HS-27A (cell line): ENCODE results near the gene KCNQ2.

Experiments used
- DNase-seq: peaks from one replicate; pipeline ENCODE4 v3.0.0-alpha.2; 2012; ENCODE audit warnings: low read depth, missing footprints

The KCNQ2 gene

GRCh38 chr20:63403403-63404105, 68.9 kb downstream of the KCNQ2 start:
- DNase-seq = no peak

DNA sequence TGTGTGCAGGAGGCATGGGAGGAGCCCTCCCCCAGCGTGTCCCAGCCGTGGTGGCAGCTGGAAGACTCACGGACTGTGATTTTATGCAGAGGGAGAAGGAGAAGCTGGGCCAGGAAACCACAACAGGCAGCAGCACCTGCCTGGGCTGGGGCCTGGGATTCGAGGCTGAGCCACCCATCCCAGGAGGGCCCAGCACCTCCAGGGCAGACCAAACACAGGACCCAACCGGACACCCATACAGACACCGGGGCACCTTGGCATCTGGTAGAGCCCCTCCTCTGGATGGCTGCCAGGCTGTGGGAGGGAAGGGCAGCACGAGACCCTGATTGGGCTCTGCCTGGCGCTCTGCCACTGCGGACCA, 69.6 kb downstream of the KCNQ2 start:
- no peak for DNase-seq

DNA sequence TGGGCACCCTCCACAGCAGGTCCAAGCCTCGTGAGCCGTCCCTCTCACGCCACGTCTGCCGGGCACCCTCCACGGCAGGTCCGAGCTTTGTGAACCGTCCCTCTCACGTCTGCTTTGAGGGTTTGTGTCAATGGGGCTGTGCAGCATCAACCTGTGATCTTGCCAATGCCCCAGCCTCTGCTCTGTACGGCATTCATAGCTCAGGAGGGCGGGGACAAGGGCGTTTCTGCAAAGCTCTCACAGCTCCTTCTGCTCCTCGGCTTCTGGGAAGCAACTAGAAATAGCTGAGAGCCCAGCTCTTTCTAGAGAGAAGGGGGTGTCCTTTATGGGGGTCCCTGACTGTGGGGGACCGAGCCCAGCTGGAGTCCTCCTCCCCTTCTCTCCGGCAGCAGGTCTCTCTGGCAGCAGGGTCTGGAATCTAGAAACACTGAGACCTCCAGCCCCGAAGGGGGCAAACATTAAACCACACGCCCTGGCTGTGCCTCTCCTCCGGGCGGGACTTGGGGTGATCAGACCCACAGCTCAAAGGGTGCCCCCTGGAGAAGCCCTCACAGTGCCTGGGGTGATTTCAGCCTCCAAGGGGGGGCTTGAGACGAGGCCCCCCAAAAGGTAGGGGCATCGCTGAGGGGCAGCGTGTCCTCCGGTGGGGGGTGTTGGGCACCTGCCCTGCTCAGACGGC, 70.1 kb downstream of the KCNQ2 start:
- no peak for DNase-seq

DNA sequence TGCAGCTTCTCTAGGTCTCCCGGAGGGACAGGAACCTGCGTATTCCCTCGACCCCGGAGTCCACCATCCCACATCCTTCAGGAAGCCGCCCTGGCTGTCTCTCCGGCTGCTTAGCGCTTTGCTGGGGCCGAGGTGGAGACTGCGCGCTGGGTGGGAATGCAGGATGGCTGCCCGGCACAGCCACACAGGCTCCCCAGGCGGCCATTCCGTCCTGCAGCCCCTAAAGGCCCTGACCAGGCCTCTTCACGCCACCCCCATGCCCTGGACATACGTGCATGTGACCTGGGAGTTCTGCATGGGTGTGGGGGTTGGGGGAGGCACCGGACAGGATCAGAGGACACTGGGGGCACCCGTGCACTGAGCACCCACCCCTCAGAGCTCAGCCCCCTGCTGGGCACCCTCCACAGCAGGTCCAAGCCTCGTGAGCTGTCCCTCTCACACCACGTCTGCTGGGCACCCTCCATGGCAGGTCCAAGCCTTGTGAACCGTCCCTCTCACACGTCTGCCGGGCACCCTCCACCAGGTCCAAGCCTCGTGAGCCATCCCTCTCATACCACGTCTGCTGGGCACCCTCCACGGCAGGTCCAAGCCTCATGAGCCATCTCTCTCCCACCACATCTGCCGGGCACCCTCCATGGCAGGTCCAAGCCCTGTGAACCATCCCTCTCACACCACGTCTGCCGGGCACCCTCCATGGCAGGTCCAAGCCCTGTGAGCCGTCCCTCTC, 70.9 kb downstream of the KCNQ2 start:
- no peak for DNase-seq

DNA sequence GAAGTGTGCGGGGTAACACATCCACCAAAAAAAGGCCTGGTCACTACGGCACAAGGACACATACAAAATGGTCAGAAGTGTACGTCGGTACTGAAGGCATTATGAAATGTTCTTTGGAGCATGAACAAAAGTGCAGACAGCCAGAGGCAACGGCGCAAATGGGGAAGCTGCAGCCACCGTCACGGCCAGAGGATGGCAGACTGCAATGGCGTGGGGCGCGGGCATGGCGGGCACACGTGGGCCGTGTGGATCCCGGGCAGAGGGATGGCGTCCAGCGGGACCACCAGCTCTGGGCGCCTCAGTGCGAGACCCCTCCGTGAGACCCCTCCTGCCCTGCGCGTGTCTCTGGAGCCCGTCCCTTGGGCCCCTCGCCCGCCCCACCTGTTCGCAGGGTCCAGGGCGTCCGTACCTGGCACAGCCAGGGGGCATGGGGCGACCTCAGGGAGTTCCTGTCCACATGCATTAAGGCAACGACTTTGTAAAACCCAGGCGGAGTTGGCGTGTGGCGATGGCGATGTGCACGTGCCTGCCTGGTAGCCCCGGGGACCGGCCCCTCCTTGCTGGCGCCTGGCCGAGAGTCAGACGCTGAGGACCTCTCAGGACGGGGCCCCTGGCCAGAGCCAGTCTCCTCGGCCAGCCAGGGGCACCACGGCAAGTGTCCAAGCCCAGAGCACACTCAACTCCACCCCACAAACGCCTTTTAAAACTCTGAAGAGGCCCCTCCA, 71.8 kb downstream of the KCNQ2 start:
- DNase-seq = no peak

DNA sequence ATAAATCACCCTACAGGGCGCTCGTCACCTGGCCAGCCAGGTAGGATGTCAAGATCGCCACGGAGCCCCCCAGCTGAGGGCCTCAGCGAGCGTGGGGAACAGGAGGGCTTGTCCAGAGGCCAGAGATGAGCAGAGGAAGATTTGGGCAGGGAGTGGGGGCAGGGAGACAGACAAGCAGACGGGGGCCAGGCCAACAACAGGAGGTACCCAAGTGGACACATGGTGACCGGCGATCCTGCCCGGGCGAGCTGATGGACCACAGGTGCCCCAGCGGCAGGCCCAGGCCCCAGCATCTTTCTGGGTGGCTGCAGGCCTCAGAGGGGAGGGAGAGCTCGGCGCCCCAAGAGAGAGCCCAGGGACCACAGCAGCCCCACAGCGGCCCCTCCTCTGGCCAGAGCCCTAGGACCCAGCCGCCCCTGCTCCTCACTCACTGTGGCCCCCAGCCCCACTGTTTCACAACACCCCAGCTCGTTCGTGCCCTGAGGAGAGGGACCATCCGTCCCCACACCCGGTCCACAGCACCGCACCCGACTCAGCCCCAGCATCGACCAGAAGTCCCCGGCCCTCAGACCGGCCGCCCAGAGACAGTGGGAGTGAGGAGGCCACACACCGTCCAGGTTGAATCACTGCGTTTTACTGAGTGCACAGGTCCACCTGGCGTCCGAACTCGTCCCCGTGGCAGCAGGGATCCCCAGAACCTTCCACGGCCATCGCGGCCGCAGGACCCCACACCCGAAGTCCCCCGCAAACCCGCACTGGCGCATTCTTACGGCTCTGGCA, 72.7 kb downstream of the KCNQ2 start:
- no peak for DNase-seq

GRCh38 chr20:63398744-63399514, 73.5 kb downstream of the KCNQ2 start:
- DNase-seq = no peak

GRCh38 chr20:63397946-63398450, 74.5 kb downstream of the KCNQ2 start:
- no peak for DNase-seq

DNA sequence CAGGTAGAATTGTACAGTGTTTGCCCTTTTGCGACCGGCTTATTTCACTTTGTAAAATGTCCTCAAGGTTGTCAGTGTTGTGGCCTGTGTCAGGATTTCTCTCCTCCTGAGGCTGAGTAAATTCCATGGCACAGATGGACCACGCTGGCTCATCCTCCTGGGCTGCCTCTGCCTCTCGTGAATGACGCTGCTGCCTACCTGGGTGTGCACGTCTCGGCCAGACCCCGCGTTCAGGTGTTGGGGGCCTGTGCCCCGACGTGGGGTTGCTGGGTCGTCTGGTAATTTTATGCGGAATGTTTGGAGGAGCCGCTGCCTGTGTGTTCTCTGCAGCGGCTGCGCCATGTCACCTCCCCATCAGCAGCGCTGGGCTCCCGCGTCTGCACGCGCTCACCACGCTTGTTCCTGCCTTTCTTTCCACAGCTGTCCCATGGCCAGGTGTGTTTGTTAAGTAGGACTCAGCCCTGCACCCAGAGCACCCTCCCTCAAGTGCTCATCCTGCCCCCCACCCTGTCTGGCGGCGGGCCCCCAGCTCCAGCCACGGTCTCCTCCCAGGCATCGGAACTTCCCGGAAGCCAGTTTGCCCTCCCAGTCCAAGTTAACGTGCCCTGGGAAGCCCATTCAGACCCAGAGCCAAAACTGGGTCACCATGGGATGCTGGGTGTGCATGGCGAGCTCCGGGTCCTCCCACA, 75.2 kb downstream of the KCNQ2 start:
- no peak for DNase-seq

- no peak for DNase-seq
Measured at GRCh38 chr20:63396300-63396699, 76.2 kb downstream of the KCNQ2 start.

- DNase-seq = no peak
Measured at GRCh38 chr20:63395723-63396122, 76.7 kb downstream of the KCNQ2 start.

DNA sequence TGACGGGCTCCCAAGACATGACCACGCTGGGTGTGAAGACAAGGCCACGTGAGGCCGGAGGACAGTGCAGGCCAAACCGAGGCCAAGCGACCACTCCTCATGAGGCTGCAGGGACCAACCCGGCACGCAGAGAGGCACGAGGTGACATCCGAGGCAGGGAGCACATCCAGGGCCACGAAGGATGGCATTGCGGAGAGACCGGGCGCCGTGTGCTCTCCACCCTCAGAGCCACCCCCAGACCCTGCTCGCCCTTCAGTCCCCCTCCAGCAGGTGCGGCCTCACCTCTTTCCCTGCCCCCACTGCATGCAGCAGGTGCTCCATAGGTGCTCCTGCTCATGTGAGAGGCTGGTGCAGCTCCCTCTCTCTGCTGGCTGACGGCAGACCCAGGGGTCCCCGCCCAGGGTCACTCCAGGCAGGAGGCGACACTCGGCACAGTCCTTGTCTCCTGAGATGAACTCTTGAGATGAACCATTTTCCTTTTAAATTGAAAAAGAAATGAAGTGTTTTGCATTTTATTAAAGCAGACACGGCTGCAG, 77.5 kb downstream of the KCNQ2 start:
- DNase-seq = no peak

DNA sequence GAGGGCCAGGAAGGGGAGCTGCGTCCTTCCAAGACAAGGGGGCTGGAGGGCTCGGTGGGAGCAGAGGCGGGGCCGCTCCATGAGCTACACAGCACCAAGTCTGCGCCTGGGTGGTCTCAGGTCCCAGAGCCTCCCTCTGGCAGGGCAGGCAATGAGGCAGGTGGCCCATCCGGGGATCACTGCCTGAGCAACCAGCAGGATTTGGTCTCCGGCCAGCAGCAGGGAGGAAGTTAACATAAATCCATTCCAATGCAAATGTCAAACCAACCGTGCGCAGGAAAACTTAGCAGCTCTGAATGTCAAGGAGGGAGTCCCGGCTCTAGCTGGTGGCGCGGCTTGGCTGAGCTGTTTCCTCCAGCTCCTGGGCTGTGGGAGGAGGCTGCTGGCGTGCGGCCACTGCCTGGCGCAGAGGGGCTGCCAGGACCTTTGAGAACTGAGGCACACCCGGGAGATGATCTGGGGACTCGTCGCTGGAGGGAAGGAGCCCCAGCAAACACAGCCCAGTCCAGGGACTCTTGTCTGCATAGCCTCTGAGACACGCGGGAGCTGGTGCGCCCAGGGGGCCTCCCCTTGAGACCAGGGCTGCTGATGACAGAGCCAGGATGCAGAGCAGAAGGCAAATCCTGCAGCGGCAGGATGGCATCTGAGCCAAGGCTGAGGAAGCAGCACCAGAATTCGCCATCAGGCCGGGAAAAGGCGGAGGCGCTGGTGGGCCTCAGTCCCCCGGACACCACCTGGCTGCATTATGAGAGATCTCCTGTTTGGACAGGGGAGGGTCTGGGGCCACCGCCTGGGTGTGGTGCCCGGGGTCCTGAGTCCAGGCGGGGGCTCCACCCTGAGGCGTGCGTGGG, 78.2 kb downstream of the KCNQ2 start:
- no peak for DNase-seq

DNA sequence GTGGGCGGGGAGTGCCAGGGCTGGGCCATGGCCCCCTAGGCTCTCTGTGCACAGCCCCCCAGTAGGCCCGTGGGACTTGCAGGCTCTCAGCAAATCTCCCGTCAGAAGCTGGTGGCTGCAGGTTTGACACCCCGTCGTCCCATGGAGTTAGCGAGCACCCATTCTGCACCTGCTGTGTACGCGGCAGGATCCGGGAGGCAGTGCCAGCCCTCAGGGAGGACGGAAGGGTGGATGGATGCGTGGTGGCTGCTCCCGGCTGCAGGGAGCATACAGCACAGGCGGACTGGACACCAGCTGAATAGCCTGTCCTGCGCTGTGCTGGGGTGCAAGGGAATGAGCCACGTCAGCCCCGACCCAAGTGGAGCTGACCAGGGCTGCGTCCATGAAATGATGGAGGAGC, 78.9 kb downstream of the KCNQ2 start:
- no peak for DNase-seq

DNA sequence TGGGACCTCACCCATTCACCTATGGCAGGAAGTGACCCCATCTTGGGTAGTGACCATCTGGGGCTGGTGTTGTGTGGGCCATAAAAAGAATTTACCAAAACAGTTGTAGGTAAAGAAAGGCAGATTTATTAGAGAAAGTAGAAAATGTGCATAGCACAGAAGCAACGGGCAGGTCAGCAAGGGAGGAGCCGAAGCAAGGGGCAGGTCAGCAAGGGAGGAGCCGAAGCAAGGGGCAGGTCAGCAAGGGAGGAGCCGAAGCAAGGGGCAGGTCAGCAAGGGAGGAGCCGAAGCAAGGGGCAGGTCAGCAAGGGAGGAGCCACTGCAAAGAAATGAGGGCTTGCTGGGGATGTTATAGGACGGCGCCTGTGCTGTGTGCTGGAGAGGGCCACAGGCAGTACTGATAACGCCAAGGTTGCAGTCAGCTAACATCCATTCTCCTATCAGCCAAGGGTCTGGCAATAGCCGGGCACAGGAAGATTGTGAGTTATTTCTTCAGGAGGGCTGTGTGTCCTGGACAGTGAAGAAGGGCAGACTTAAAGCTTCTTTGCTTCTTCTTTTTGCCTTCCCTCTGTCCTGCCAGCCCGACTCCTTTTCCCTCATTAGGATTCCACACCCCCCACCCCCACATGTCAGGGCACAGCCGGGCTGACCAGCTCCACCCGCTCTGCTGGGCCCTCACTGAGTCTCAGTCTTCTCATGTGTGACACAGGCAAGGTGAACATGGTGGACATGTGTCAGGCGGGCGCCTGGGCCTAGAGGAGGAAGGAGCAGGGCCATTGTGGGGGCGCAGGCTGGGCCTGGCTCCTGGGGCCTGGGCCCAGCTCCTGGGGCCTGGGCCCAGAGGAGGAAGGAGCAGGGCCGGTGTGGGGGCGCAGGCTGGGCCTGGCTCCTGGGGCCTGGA, 79.7 kb downstream of the KCNQ2 start:
- DNase-seq = no peak

GRCh38 chr20:63387917-63388316, 84.5 kb downstream of the KCNQ2 start:
- no peak for DNase-seq

DNA sequence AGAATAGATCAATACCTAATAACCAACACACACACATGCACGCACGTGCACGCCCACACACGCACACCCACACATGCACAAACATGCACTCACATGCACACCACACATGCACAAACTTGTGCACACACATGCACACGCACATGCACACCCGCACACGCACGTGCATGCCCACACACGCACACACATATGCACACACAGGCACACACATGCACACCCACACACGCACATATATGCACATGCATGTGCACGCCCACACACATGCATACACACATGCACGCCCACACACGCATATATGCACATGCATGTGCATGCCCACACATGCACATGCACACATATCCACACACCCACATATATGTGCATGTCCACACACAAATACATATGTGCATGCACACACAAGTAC, 85.1 kb downstream of the KCNQ2 start:
- DNase-seq = no peak

DNA sequence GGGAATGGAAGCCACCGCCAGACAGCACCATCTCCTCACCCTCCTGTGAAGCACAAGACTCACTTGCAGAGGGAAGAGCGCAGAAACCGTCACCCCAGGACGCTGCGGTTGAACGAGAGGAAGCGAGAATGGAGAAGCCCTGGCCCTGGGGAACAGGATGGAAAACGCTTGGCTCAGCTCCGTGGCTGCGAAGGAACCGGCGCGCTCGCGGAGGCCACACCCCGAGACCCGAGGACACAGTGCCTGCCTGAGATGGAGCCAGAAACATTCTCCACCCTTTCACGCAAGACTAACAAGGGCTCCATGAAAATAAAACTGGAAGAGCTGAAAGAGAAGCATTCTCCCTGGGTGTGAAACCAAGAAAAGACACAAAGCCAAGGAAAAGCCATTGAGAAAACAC, 86.0 kb downstream of the KCNQ2 start:
- DNase-seq = no peak
